HCT116 (cell line): Measurements from ENCODE around the gene ACOXL. TPM values are rescaled to one million over a fixed set of nuclear protein-coding genes. Genes with fewer than 3 reads are reported as not detected.

Source experiments
- ATAC-seq: fragments of 200-7000 bp; cut with Tn5 transposase; 2 replicates; pipeline ENCODE4 v1.9.1; 2020; ENCODE audit warnings: mild to moderate bottlenecking, moderate library complexity
- BruUV-seq: library from RNA; stranded (reverse); fragments of 400-500 nt; replicated peaks from 2 replicates; lab custom pipeline; 2021; lab: Mats Ljungman, UMichigan
- CTCF ChIA-PET: fragments of 300-600 bp; sonication (Branson Sonifier 250); formaldehyde crosslinking; loops from one replicate; lab custom pipeline; 2021; ENCODE audit warnings: antibody characterized with exemption; lab: Charles Lee
- POLR2A ChIA-PET: fragments of 300-600, 350-600 bp; sonication (Branson Sonifier 250); formaldehyde crosslinking; loops from one replicate; lab custom pipeline; 2021; ENCODE audit warnings: antibody characterized with exemption; lab: Charles Lee
- RAD21 ChIA-PET, 2 experiments: fragments of 300-600 bp; sonication (Branson Sonifier 250); formaldehyde crosslinking; loops; one replicate each; lab custom pipeline; 2023; ENCODE audit warnings: low total read pairs in 2 of 2; ENCODE audit not compliant: uncharacterized antibody in 2 of 2, unreplicated experiment in 2 of 2, low non-redundant PET in 1 of 2; lab: Charles Lee
- DNase-seq: peaks from one replicate; pipeline ENCODE4 v3.0.0-alpha.2; 2010; ENCODE audit warnings: low read depth, low spot score
- H2AFZ ChIP-seq: fragments of 200-600 bp; shearing (Covaris generic), sonication (generic); 2 replicates; pipeline ENCODE4 v1.6.1; 2017; ENCODE audit warnings: low read depth, mixed run types, mixed read lengths, antibody characterized with exemption, low read length; ENCODE audit not compliant: poor library complexity, severe bottlenecking
- H3K27ac ChIP-seq: 2 replicates; pipeline ENCODE4 v1.5.1; 2012; ENCODE audit warnings: low read depth, low read length
- H3K27me3 ChIP-seq: fragments of 200-600 bp; sonication (generic); 2 replicates; pipeline ENCODE4 v1.6.1; 2016; ENCODE audit warnings: mixed run types, low read length, mixed read lengths; ENCODE audit not compliant: insufficient read depth
- H3K36me3 ChIP-seq, 2 experiments: fragments of 200-500 bp in 1 of 2; fragments of 200-600 bp in 1 of 2; sonication (Bioruptor generic) in 1 of 2; sonication (generic) in 1 of 2; 2 replicates each; pipeline versions ENCODE4 v1.5.1 to v1.6.1; 2014 to 2016; ENCODE audit warnings: low read length in 2 of 2, inconsistent platforms in 1 of 2, mixed read lengths in 1 of 2, mixed run types in 1 of 2; ENCODE audit not compliant: insufficient read depth in 2 of 2, control insufficient read depth in 1 of 2
- H3K4me1 ChIP-seq, 2 experiments: fragments of 200-600 bp in 1 of 2; sonication (generic) in 1 of 2; 2 replicates each; pipeline versions ENCODE4 v1.5.1 to v1.6.1; 2012 to 2017; ENCODE audit warnings: low read length in 2 of 2, inconsistent platforms in 1 of 2, mild to moderate bottlenecking in 1 of 2, mixed read lengths in 1 of 2, mixed run types in 1 of 2, moderate library complexity in 1 of 2; ENCODE audit not compliant: insufficient read depth in 2 of 2, control insufficient read depth in 1 of 2
- H3K4me2 ChIP-seq: fragments of 200-600 bp; sonication (generic); 2 replicates; pipeline ENCODE4 v1.6.1; 2017; ENCODE audit warnings: mixed run types, low read length, mixed read lengths
- H3K4me3 ChIP-seq, 2 experiments: fragments of 200-600 bp in 1 of 2; sonication (generic) in 1 of 2; replicated peaks in 1 of 2; 2 replicates each; pipeline ENCODE4 v1.5.1; 2011 to 2016; ENCODE audit warnings: low read length in 2 of 2, control low read depth in 1 of 2, low read depth in 1 of 2, mild to moderate bottlenecking in 1 of 2, mixed read lengths in 1 of 2, mixed run types in 1 of 2
- H3K79me2 ChIP-seq: fragments of 200-600 bp; sonication (generic); 2 replicates; pipeline ENCODE4 v1.6.1; 2017; ENCODE audit warnings: mild to moderate bottlenecking, mixed run types, low read length, moderate library complexity, mixed read lengths; ENCODE audit not compliant: insufficient read depth
- H3K9ac ChIP-seq: fragments of 200-600 bp; sonication (generic); 2 replicates; pipeline ENCODE4 v1.6.1; 2016; ENCODE audit warnings: low read length, mixed read lengths
- H3K9me2 ChIP-seq: fragments of 200-600 bp; sonication (generic), shearing (Covaris generic); 2 replicates; pipeline ENCODE4 v1.6.1; 2017; ENCODE audit warnings: mixed run types, mild to moderate bottlenecking, moderate library complexity; ENCODE audit not compliant: insufficient read depth
- H3K9me3 ChIP-seq, 2 experiments: fragments of 200-500 bp in 1 of 2; fragments of 200-600 bp in 1 of 2; sonication (Bioruptor generic) in 1 of 2; sonication (generic) in 1 of 2; 2 replicates each; pipeline ENCODE4 v1.6.1; 2014 to 2017; ENCODE audit warnings: low read length in 2 of 2, mixed read lengths in 2 of 2, inconsistent platforms in 1 of 2, low read depth in 1 of 2, mild to moderate bottlenecking in 1 of 2, mixed run types in 1 of 2, moderate library complexity in 1 of 2; ENCODE audit not compliant: control insufficient read depth in 1 of 2, insufficient read depth in 1 of 2
- H4K20me1 ChIP-seq: fragments of 200-600 bp; sonication (generic), shearing (Covaris generic); 2 replicates; pipeline ENCODE4 v1.6.1; 2017; ENCODE audit warnings: mixed run types, mild to moderate bottlenecking, moderate library complexity; ENCODE audit not compliant: insufficient read depth
- CBX3 ChIP-seq: IDR thresholded peaks from 2 replicates; pipeline ENCODE4 v1.6.1; 2012; ENCODE audit warnings: low read depth
- ELF1 ChIP-seq: IDR thresholded peaks from 2 replicates; pipeline ENCODE4 v1.6.1; 2012; ENCODE audit warnings: low read depth, borderline replicate concordance
- EZH2 ChIP-seq: fragments of 200-600 bp; sonication (generic); IDR thresholded peaks from 2 replicates; pipeline ENCODE4 v1.6.1; 2017; ENCODE audit warnings: antibody characterized with exemption, mixed run types
- EZH2phosphoT487 ChIP-seq: fragments of 200-600 bp; IDR thresholded peaks from 2 replicates; pipeline ENCODE4 v1.6.1; 2018; ENCODE audit warnings: antibody characterized with exemption, borderline replicate concordance
- JUND ChIP-seq: IDR thresholded peaks from 2 replicates; pipeline ENCODE4 v1.6.1; 2012
- POLR2A ChIP-seq: IDR thresholded peaks from 2 replicates; pipeline ENCODE4 v1.7.0; 2011; ENCODE audit warnings: borderline replicate concordance; ENCODE audit not compliant: insufficient read depth, insufficient read length; ENCODE audit errors: extremely low read depth
- POLR2AphosphoS5 ChIP-seq: IDR thresholded peaks from 2 replicates; pipeline ENCODE4 v1.6.1; 2011; ENCODE audit warnings: mild to moderate bottlenecking, low read depth, low read length, moderate library complexity
- RAD21 ChIP-seq: IDR thresholded peaks from 2 replicates; pipeline ENCODE4 v1.6.1; 2012; ENCODE audit warnings: low read depth, mild to moderate bottlenecking
- SP1 ChIP-seq: IDR thresholded peaks from 2 replicates; pipeline ENCODE4 v1.6.1; 2012; ENCODE audit warnings: low read depth
- SRF ChIP-seq: IDR thresholded peaks from 2 replicates; pipeline ENCODE4 v1.6.1; 2012; ENCODE audit warnings: low read depth
- ZFX ChIP-seq: fragments of 450-650 bp; IDR thresholded peaks from 2 replicates; pipeline ENCODE4 v1.6.1; 2017
- ZNF274 ChIP-seq: fragments of 200-500 bp; sonication (Bioruptor generic); IDR thresholded peaks from 2 replicates; pipeline ENCODE4 v1.6.1; 2014; ENCODE audit warnings: mild to moderate bottlenecking, low read depth, low read length, inconsistent platforms
- intact Hi-C: fragments of 100-400 bp; cut with micrococcal nuclease; formaldehyde crosslinking; loops from 2 replicates; pipeline ENCODE4 v1.10.0; 2022
- total RNA-seq: library from RNA; stranded (reverse); gene quantifications from one replicate; pipeline ENCODE4 v1.2.1, GENCODE V29; 2021; ENCODE audit not compliant: unreplicated experiment

ACOXL gene
- total RNA-seq, 1 experiment from 2014 or later = 5.5 TPM

GRCh38 chr2:110903548-110903947, 171.2 kb downstream of the ACOXL start:
- no peaks in the 10 kb centered on the region for H3K27me3 ChIP-seq

DNA sequence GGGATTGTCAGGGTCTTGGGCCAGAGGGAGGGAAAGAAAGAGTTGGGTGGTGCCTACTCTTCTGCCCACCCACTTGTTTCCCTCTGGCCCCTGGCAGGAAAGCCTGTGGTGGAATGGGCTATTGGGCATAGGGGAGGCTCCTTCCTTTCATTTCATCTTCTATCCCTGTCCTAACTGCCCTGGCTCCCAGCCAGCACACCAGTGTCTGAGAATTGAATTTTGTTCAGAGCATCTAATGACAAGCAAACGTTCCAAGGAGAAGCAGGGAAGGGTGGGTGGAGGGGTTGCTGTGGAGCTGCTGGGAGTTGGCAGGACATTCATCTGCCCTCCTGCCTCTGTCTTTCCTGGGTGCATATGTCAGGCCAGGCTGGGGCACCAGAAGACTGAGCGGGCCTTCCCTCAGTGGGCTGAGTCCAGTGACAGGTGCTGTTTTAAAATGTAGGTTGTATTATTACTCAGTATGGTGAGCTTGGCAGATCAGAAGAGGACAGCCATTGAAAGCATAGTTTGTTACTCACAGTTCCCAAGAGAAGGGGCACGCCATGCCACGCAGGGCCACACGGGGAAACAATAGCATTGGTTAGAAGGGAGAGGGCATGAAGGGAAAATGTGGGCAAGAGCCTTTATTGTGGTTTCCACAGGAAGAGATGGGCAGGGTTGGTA, 171.9 kb downstream of the ACOXL start:
- H3K9ac ChIP-seq = no peak overlapping the region
- ChIA-PET RAD21 (no interaction called here), POLR2A (no interaction called here), CTCF (no interaction called here)
- H3K79me2 ChIP-seq = no peaks in the 10 kb centered on the region
- H4K20me1 ChIP-seq = no peaks in the 10 kb centered on the region
- no peaks in the 10 kb centered on the region for H3K27me3 ChIP-seq
- H3K4me3 ChIP-seq = no peak overlapping the region
- H3K36me3 ChIP-seq = no peaks in the 10 kb centered on the region
- no peaks in the 10 kb centered on the region for H3K4me1 ChIP-seq
- ATAC-seq (no peak), DNase-seq (no peak)
- no peak for TF ChIP-seq POLR2A
- no peak for TF ChIP-seq JUND
- TF ChIP-seq EZH2 = no peak
- TF ChIP-seq SRF = no peak
- TF ChIP-seq ZFX = no peak
- no peak for TF ChIP-seq ZNF274
- TF ChIP-seq POLR2AphosphoS5 = no peak
- TF ChIP-seq SP1 = no peak
- no peak for TF ChIP-seq EZH2phosphoT487
- TF ChIP-seq RAD21 = no peak
- no peak for TF ChIP-seq CBX3
- no peaks in the 10 kb centered on the region for H3K9me3 ChIP-seq
- H2AFZ ChIP-seq = no peak overlapping the region
- no peak overlapping the region for H3K4me2 ChIP-seq
- no peak overlapping the region for H3K27ac ChIP-seq
- no TSS peak for BruUV-seq
- no peaks in the 10 kb centered on the region for H3K9me2 ChIP-seq
- intact Hi-C loops = no loop called here

More at GRCh38 chr2:110903548-110903947, 171.2 kb downstream of the ACOXL start:
- Histone ChIP-seq H3K9me3 (no peaks in the 10 kb centered on the region), H3K4me1 (no peaks in the 10 kb centered on the region), H3K9me2 (no peaks in the 10 kb centered on the region), H3K36me3 (no peaks in the 10 kb centered on the region), H4K20me1 (no peaks in the 10 kb centered on the region), H3K4me3 (no peak overlapping the region), H3K9ac (no peak overlapping the region), H3K27ac (no peak overlapping the region), H3K4me2 (no peak overlapping the region), H3K79me2 (no peaks in the 10 kb centered on the region), H2AFZ (no peak overlapping the region)
- ChIA-PET POLR2A (no interaction called here), RAD21 (no interaction called here), CTCF (no interaction called here)
- intact Hi-C loops = no loop called here
- no peak for ATAC-seq
- BruUV-seq = no TSS peak
- DNase-seq = no peak
- TF ChIP-seq ELF1 = no peak
- TF ChIP-seq ZFX = no peak
